ENCODE measurements around the gene NTM.

Gene NTM

DNA sequence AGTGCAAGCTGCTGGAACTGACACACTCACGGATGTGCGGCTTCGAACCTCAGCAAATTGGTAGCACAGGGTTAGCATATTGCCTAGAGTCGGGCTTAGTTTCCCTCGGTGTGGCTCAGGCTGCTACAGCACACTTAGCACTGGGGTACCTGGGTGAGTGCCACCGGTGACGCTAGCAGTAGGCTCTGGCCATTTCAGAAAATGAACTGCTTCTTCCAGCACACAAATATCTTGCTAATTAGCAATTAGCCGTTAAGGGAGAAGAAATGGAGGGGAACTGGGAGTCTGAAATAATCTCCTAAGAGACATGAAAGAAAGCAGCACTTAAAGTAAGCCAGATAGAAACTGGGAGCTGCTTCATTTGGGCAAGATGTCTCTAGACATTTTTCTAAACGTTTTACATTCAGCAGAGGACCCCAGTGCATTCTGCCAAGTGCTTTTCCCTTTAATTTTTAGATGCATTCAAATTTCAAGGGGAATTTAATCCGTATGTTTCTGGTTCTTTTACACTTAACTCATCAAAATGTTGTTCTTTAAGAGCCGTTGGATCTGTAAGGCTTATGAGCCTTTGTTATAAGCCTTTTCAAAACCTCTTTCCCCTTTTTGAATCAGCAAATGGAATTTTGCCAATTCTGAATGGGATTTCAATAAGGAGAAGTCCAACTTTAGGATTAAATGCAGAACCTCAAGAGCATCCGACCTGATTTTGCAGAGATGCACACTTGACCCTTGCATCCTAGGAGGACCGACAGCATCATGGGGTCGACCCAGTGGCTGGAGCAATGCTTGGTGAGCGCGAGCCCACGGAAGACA lies 708.1 kb downstream of the NTM start:
- TF ChIP-seq, protein P1, sequence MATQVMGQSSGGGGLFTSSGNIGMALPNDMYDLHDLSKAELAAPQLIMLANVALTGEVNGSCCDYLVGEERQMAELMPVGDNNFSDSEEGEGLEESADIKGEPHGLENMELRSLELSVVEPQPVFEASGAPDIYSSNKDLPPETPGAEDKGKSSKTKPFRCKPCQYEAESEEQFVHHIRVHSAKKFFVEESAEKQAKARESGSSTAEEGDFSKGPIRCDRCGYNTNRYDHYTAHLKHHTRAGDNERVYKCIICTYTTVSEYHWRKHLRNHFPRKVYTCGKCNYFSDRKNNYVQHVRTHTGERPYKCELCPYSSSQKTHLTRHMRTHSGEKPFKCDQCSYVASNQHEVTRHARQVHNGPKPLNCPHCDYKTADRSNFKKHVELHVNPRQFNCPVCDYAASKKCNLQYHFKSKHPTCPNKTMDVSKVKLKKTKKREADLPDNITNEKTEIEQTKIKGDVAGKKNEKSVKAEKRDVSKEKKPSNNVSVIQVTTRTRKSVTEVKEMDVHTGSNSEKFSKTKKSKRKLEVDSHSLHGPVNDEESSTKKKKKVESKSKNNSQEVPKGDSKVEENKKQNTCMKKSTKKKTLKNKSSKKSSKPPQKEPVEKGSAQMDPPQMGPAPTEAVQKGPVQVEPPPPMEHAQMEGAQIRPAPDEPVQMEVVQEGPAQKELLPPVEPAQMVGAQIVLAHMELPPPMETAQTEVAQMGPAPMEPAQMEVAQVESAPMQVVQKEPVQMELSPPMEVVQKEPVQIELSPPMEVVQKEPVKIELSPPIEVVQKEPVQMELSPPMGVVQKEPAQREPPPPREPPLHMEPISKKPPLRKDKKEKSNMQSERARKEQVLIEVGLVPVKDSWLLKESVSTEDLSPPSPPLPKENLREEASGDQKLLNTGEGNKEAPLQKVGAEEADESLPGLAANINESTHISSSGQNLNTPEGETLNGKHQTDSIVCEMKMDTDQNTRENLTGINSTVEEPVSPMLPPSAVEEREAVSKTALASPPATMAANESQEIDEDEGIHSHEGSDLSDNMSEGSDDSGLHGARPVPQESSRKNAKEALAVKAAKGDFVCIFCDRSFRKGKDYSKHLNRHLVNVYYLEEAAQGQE (IDR thresholded peaks at IDR 0.05; ENCODE audit: insufficient replicate concordance, low read depth): no peak
- TF ChIP-seq SPI1 (IDR thresholded peaks at IDR 0.05; ENCODE audit: borderline replicate concordance, low read depth): no peak
- TF ChIP-seq GABPA (IDR thresholded peaks at IDR 0.05; ENCODE audit: low read depth): no peak
- no peak for TF ChIP-seq POLR2AphosphoS5 (IDR thresholded peaks at IDR 0.05; ENCODE audit: low read depth)
- TF ChIP-seq, protein P2, sequence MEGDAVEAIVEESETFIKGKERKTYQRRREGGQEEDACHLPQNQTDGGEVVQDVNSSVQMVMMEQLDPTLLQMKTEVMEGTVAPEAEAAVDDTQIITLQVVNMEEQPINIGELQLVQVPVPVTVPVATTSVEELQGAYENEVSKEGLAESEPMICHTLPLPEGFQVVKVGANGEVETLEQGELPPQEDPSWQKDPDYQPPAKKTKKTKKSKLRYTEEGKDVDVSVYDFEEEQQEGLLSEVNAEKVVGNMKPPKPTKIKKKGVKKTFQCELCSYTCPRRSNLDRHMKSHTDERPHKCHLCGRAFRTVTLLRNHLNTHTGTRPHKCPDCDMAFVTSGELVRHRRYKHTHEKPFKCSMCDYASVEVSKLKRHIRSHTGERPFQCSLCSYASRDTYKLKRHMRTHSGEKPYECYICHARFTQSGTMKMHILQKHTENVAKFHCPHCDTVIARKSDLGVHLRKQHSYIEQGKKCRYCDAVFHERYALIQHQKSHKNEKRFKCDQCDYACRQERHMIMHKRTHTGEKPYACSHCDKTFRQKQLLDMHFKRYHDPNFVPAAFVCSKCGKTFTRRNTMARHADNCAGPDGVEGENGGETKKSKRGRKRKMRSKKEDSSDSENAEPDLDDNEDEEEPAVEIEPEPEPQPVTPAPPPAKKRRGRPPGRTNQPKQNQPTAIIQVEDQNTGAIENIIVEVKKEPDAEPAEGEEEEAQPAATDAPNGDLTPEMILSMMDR (IDR thresholded peaks at IDR 0.05; ENCODE audit: insufficient read depth, low read length): no peak
- Histone ChIP-seq H3K27me3 (ENCODE audit: insufficient read depth, poor library complexity, severe bottlenecking) (no peaks in the 10 kb centered on the region), H3K27ac (replicated peaks) (no peak overlapping the region), H3K4me3 (replicated peaks; ENCODE audit: insufficient read depth, low read length) (no peak overlapping the region)
- no peak for DNase-seq (ENCODE audit: low read depth in 1 of 2, low spot score in 1 of 2)

DNA sequence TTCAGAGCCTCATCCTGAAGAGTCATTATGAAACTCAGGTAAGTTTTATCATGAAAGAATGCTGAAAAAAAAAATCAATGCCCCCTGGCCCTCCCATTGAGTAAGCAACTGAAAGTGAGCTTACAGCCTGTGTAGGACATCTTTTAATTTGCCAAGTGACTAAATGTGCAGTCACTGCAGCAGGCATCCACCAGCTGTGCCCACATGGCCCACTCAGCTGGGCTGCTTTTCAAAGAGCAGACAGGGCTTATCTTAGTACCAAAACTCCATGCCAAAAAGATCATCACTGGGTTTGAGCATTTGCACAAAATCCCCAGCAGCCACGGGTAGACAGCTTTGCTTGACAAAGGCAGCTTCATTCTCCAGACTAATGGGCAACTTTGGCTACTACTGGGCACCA lies 709.7 kb downstream of the NTM start:
- Histone ChIP-seq H3K4me3 (replicated peaks; ENCODE audit: insufficient read depth, low read length) (no peak overlapping the region), H3K27me3 (ENCODE audit: insufficient read depth, poor library complexity, severe bottlenecking) (no peaks in the 10 kb centered on the region), H3K27ac (replicated peaks) (no peak overlapping the region)
- DNase-seq (ENCODE audit: low read depth in 1 of 2, low spot score in 1 of 2): no peak
- TF ChIP-seq POLR2AphosphoS5 (IDR thresholded peaks at IDR 0.05; ENCODE audit: low read depth) (no peak), GABPA (IDR thresholded peaks at IDR 0.05; ENCODE audit: low read depth) (no peak), SPI1 (IDR thresholded peaks at IDR 0.05; ENCODE audit: borderline replicate concordance, low read depth) (no peak)
- TF ChIP-seq, protein P1 (IDR thresholded peaks at IDR 0.05; ENCODE audit: insufficient replicate concordance, low read depth): no peak

DNA sequence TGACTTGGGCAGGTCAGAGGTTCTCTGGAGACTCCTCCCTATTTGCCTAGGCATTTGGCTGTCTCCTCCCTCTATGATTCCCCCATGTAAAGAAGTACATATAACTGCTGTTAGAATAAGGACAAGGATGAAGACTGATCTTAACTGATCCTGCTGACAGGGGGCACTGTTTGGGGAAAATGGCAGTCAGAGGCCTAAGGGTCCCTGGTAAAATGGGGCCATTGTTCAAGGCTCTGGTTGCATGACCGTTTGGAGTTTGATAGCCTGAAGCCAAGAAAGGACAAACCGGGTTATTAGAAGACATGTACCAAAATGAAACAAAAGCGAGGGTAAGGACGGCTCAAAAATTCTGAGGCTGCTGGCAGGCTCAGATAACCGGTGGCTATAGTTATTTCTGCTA lies 712.2 kb downstream of the NTM start:
- no peak overlapping the region for H3K4me3 ChIP-seq (replicated peaks; ENCODE audit: insufficient read depth, low read length)
- H3K27me3 ChIP-seq (ENCODE audit: insufficient read depth, poor library complexity, severe bottlenecking): no peaks in the 10 kb centered on the region
- H3K27ac ChIP-seq (replicated peaks): no peak overlapping the region
- TF ChIP-seq, protein P2 (IDR thresholded peaks at IDR 0.05; ENCODE audit: insufficient read depth, low read length): no peak
- TF ChIP-seq POLR2AphosphoS5 (IDR thresholded peaks at IDR 0.05; ENCODE audit: low read depth) (no peak), GABPA (IDR thresholded peaks at IDR 0.05; ENCODE audit: low read depth) (no peak), SPI1 (IDR thresholded peaks at IDR 0.05; ENCODE audit: borderline replicate concordance, low read depth) (no peak)
- TF ChIP-seq, protein P1 (IDR thresholded peaks at IDR 0.05; ENCODE audit: insufficient replicate concordance, low read depth): no peak
- no peak for DNase-seq (ENCODE audit: low read depth in 1 of 2, low spot score in 1 of 2)
